ENCODE measurements around the gene TMEM176B. TPM values are rescaled to one million over a fixed set of nuclear protein-coding genes. Genes with fewer than 3 reads are reported as not detected.

Gene TMEM176B
- total and polyA plus RNA-seq, 2 donors (not counting 3 experiments of a cell fraction or from before 2014, with no cell fraction given), result 0.23 TPM; not detected in 1

GRCh38 chr7:150842716-150843115 lies 42.6 kb upstream of the TMEM176B start:
- H3K4me1 ChIP-seq (ENCODE audit: control insufficient read depth, extremely low read depth, insufficient read depth, low read length), result no peaks in the 10 kb centered on the region
- peaks cover 0 to 3% of the 10 kb centered on the region in 2 experiments for H3K27me3 ChIP-seq (ENCODE audit: control insufficient read depth in 2 of 2, insufficient read depth in 2 of 2, low read length in 2 of 2)
- no peaks in the 10 kb centered on the region for H3K9me1 ChIP-seq (replicated peaks; ENCODE audit: control insufficient read depth, extremely low read depth, insufficient read depth, low read length)
- H3K27ac ChIP-seq (ENCODE audit: insufficient read depth, low read depth, low read length), result no peak overlapping the region
- H4K20me1 ChIP-seq (replicated peaks; ENCODE audit: control insufficient read depth, extremely low read depth, insufficient read depth, low read length), result no peaks in the 10 kb centered on the region
- H3K36me3 ChIP-seq (ENCODE audit: control insufficient read depth in 2 of 2, extremely low read depth in 1 of 2, insufficient read depth in 2 of 2, low read length in 2 of 2), result no peaks in the 10 kb centered on the region
- H3K9ac ChIP-seq (replicated peaks; ENCODE audit: extremely low read depth, insufficient read depth, low read length), result no peak overlapping the region
- intact Hi-C loops (cut with micrococcal nuclease), result no loop called here
- no peak for TF ChIP-seq EZH2 (IDR thresholded peaks at IDR 0.05; ENCODE audit: borderline replicate concordance, low read depth, low read length, severe bottlenecking)
- no peak for TF ChIP-seq JUN (IDR thresholded peaks at IDR 0.05; ENCODE audit: borderline replicate concordance, insufficient read depth, insufficient read length, low read depth)
- no peak for TF ChIP-seq MYC (IDR thresholded peaks at IDR 0.05; ENCODE audit: low read depth, low read length)
- no peak for TF ChIP-seq POLR2A (IDR thresholded peaks at IDR 0.05; ENCODE audit: low read depth, low read length)
- no peak for TF ChIP-seq GATA2 (IDR thresholded peaks at IDR 0.05; ENCODE audit: insufficient read depth, insufficient read length, low read depth, low read length)
- no peaks in the 10 kb centered on the region for H3K9me3 ChIP-seq (replicated peaks; ENCODE audit: control insufficient read depth, insufficient read depth, low read length)
- POLR2A ChIA-PET, result no interaction called here
- CTCF ChIA-PET, result interaction anchor here (0.6 kb wide), 1 partner anchor 52 kb away, joined by 4 read pairs; no protein-coding TSS in a partner anchor
- H2AFZ ChIP-seq (ENCODE audit: low read depth, low read length), result no peak overlapping the region
- H3K79me2 ChIP-seq (ENCODE audit: control insufficient read depth, insufficient read depth, low read length), result no peaks in the 10 kb centered on the region
- no peak overlapping the region for H3K4me3 ChIP-seq (replicated peaks in 1 of 3; ENCODE audit: insufficient read depth in 1 of 3, low read depth in 1 of 3, low read length in 3 of 3)
- dilution Hi-C loops (cut with MboI; ENCODE audit: extremely low pct_ligation_motif_present, low sequenced_read_pairs), result no loop called here
- no peak overlapping the region for H3K4me2 ChIP-seq (ENCODE audit: insufficient read depth, low read length)
- FAIRE-seq (no peak), DNase-seq (ENCODE audit: low read depth, low spot score) (no peak)
- no TSS peak for BruUV-seq (replicated peaks)

DNA sequence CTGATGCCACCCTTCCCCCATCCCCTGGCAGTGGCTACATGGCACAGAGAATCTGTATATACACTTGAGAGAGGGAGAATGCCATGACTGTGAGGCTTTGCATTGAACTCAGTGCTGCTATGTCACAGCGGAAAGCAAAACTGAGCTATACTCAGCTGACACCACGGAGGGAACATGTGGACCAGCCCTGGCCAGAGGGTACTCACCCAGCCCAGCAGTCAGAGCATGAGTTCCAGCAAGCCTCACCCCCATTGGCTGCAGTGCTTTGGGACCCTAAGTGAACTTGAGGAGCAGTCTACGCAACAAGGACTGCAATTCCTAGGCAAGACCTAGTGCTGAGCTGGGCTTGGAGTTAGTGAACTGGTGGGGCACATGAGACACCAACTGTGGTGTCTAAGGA lies 41.9 kb upstream of the TMEM176B start:
- Histone ChIP-seq H3K4me1 (ENCODE audit: control insufficient read depth, extremely low read depth, insufficient read depth, low read length) (no peaks in the 10 kb centered on the region), H3K36me3 (ENCODE audit: control insufficient read depth in 2 of 2, extremely low read depth in 1 of 2, insufficient read depth in 2 of 2, low read length in 2 of 2) (no peaks in the 10 kb centered on the region), H4K20me1 (replicated peaks; ENCODE audit: control insufficient read depth, extremely low read depth, insufficient read depth, low read length) (no peaks in the 10 kb centered on the region), H3K27me3 (ENCODE audit: control insufficient read depth in 2 of 2, insufficient read depth in 2 of 2, low read length in 2 of 2) (peaks cover 0 to 3% of the 10 kb centered on the region in 2 experiments), H2AFZ (ENCODE audit: low read depth, low read length) (no peak overlapping the region), H3K9ac (replicated peaks; ENCODE audit: extremely low read depth, insufficient read depth, low read length) (no peak overlapping the region), H3K9me3 (replicated peaks; ENCODE audit: control insufficient read depth, insufficient read depth, low read length) (no peaks in the 10 kb centered on the region), H3K4me2 (ENCODE audit: insufficient read depth, low read length) (no peak overlapping the region), H3K27ac (ENCODE audit: insufficient read depth, low read depth, low read length) (no peak overlapping the region), H3K9me1 (replicated peaks; ENCODE audit: control insufficient read depth, extremely low read depth, insufficient read depth, low read length) (no peaks in the 10 kb centered on the region), H3K4me3 (replicated peaks in 1 of 3; ENCODE audit: insufficient read depth in 1 of 3, low read depth in 1 of 3, low read length in 3 of 3) (no peak overlapping the region), H3K79me2 (ENCODE audit: control insufficient read depth, insufficient read depth, low read length) (no peaks in the 10 kb centered on the region)
- ChIA-PET POLR2A (no interaction called here), CTCF (no interaction called here)
- BruUV-seq (replicated peaks), result no TSS peak
- intact Hi-C loops (cut with micrococcal nuclease), result no loop called here
- dilution Hi-C loops (cut with MboI; ENCODE audit: extremely low pct_ligation_motif_present, low sequenced_read_pairs), result no loop called here
- no peak for DNase-seq (ENCODE audit: low read depth, low spot score)
- no peak for FAIRE-seq
- TF ChIP-seq CTCF (IDR thresholded peaks at IDR 0.05; ENCODE audit: extremely low read depth in 1 of 2, insufficient read depth in 1 of 2, low read depth in 1 of 2, low read length in 2 of 2) (no peak), POLR2A (IDR thresholded peaks at IDR 0.05; ENCODE audit: low read depth, low read length) (no peak), FOS (IDR thresholded peaks at IDR 0.05; ENCODE audit: borderline replicate concordance, insufficient read depth, low read length) (no peak), POLR2AphosphoS5 (IDR thresholded peaks at IDR 0.05; ENCODE audit: insufficient read depth, low read depth, low read length) (no peak), GATA2 (IDR thresholded peaks at IDR 0.05; ENCODE audit: insufficient read depth, insufficient read length, low read depth, low read length) (no peak), JUN (IDR thresholded peaks at IDR 0.05; ENCODE audit: borderline replicate concordance, insufficient read depth, insufficient read length, low read depth) (no peak), MAX (IDR thresholded peaks at IDR 0.05; ENCODE audit: insufficient read depth, insufficient read length) (no peak), EZH2 (IDR thresholded peaks at IDR 0.05; ENCODE audit: borderline replicate concordance, low read depth, low read length, severe bottlenecking) (no peak), MYC (IDR thresholded peaks at IDR 0.05; ENCODE audit: low read depth, low read length) (no peak)
